Stimulated activated CD4-positive, alpha-beta T cell treated with anti-CD3 and anti-CD28 coated beads, TNF-alpha, amount 100 ng/mL, for 4 hours (primary cell): ENCODE results near the gene SP140.
"Not testable (repeated sequence)": the region's sequence is repeated elsewhere in the genome, so short reads cannot be mapped to it uniquely, and the experiment has no call there.

ENCODE experiments used
- DNase-seq, 3 experiments: peaks; one replicate each; pipeline ENCODE4 v3.0.0-alpha.2; 2020; ENCODE audit warnings: low read depth in 3 of 3

The SP140 gene

GRCh38 chr2:230326453-230327417, 101.2 kb downstream of the SP140 start, which contains the start of gene SP140L:
TSS of gene SP140L (plus strand) at chr2:230327193. CDS start at chr2:230327270, 77 bp downstream.
- peak; percentile 56 to 71 (median 63) for DNase-seq

- no peak for DNase-seq
These were observed 102.0 kb downstream of the SP140 start for GRCh38 chr2:230327418-230328154.

- DNase-seq: no peak
These were observed 102.6 kb downstream of the SP140 start for GRCh38 chr2:230328155-230328458.

GRCh38 chr2:230329946-230330605, 104.5 kb downstream of the SP140 start:
- DNase-seq: no peak

- no peak for DNase-seq
These were observed 105.2 kb downstream of the SP140 start for GRCh38 chr2:230330725-230331124.

GRCh38 chr2:230335461-230335863, 109.9 kb downstream of the SP140 start:
- no peak for DNase-seq

DNA sequence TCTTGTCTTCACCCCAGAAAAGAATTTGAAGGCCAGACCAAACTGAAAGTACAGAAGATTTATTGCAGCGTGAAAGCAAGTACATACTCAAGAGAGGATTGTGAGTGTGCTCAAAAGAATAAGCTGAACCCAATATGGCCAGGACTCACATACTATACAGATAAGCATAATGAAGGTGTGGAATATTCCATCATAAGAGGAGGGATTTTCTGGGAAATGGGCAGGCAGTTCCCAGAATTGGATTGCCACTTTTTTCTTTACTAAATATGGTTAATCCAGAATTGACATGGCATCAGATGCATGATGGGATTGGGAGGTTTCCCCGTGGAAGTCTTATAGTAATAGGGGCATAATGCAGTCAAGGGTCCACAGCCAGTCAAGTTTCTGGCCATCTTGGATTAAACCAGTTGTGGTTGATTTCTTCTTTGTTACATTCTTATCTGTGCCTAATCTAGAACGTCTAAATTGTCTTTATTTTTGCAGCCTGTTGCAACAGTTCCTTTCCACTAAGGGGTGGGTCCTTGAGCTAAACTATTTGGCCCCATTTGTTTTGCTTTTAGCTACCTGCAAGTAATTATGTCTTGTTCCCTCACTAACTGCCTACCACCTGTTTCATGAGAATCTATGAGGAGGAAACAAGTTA, 110.4 kb downstream of the SP140 start:
- no peak for DNase-seq

- not testable (repeated sequence) for DNase-seq
These were observed 116.5 kb downstream of the SP140 start for GRCh38 chr2:230341936-230342528.

- DNase-seq: not testable (repeated sequence)
These were observed 117.6 kb downstream of the SP140 start for GRCh38 chr2:230343041-230343624.

- no peak for DNase-seq
These were observed 118.2 kb downstream of the SP140 start for GRCh38 chr2:230343747-230344146.

GRCh38 chr2:230346465-230346864, 120.9 kb downstream of the SP140 start:
- DNase-seq: no peak

DNA sequence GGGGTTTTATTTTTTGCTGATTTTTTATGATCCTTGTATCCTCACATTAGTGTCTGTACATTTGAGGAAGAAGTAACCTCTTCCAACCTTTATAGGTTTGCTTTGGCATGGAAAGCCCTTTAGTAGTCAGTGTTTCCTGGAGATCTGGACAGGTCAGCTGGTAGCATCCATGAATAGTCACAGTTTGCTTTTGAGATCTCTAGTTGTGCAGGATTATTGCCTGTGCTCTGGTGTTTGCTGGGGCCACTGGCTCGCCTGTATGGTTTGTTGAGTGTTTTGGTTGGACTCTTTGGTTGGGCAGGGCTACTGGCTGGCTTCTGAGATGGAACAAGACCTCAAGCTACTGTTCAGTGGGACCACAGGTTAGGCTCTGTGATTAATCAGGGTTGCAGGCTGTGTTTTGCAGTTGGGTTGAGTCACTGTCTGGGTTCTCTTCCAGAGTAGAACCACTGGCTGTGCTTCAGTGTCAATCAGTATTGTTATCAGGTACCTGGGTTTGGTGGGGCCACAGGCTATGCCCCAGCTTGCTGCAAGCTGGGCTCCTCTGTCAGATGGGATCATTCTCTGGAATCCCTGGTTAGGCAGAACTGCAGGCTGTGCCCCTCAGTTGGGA, 121.5 kb downstream of the SP140 start:
- DNase-seq: no peak

DNA sequence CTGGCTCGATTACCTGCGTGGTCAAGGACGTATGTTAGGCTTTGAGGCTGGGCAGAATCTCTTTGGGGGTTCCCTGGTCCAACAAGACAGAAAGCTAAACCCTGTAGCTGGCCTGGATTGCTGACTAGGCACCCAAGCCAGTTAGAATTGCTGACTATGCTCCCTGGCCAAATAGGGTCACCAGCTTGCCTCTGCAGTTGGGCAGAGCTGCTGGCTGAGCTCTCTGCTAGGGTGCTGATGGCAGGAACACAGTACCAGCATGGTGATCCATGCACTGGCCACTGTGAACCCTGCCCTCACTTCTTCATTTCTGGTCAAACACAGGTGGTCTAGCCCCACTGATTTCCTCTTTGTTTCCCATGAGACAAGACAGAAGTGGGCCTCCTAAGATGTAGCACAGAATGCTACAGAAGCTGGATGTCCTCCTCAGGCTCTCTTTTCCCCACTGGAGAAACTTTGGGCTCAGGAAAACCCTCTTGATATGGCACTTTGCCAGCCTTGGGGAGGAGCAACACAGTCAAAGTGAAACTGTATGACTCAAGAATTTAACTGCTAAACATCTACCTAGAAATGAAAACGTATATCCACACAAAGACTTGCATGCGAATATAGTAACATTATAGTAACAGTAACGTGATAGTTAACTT, 122.2 kb downstream of the SP140 start:
- DNase-seq: no peak

- no peak for DNase-seq
These were observed 123.3 kb downstream of the SP140 start for GRCh38 chr2:230348787-230349186.

- no peak for DNase-seq
These were observed 130.5 kb downstream of the SP140 start for GRCh38 chr2:230356084-230356483.

DNA sequence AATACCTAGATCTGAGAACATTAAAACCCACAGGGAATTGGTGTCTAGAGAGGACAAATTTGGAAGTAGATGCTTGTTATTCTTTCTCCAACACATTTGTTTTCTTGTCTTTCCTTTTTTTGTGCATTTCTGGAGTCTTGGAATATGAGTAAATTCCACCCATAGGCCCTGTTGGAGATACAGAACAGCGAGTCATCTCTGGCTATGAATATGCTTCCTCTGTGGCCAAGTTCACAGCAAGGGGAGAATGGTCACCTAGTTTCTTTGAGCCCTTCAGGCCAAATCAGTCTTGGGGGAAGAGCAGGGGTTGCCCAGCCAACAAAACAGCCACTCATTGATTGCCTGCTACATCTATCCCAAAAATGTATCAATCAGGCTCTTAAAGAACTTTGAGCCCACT, 132.8 kb downstream of the SP140 start:
- no peak for DNase-seq

DNA sequence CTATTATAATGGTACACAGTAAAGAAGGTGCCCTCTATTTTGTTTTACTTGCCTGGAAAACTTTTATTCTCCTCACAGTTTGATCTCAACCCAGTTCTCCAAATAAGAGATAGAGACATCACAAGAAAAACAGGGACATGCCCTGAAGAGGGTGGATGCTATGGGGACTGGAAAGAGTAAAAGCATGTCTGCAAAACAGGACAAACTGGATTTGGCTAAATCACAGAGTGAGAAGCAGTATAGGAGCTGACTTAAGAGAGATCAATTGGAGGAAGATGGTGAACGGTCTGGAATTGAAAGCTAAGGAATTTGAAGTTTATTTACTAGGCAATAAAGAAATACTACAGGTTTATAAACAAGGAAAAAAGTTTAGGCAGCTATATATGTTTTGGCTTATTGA, 134.5 kb downstream of the SP140 start:
- DNase-seq: no peak

DNA sequence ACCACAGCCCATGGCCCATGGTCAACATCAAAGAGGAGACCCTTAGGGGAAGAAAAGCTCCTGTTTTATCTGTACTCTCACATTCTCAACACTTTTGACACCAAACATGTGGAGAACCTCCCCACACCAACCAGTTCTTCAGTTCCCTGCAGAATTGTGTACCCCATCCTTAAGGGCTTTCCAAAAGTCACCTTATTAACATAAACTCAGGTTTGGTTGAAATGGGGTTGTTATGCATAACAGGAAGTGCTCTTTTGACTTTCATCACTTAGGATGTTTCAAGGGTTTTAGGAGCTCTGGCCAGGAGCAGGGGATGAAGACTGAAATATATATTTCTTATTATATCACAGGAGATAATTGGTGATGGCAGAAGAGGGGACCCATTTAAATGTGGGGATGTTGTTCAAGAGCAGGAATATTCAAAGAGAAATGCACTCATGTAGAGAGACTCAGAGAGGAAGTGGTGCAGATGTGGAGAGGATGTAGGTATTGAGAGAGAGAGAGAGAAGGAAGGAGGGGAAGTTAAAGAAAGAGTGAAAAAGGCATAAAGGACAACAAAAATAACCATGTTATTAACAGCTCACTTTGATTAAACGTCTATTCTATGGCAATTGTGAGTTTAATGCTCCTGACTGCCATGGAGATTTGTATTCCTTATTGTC, 136.6 kb downstream of the SP140 start:
- DNase-seq: no peak
